ENCODE data around the gene PSORS1C1.
"Not testable (repeated sequence)": the region's sequence is repeated elsewhere in the genome, so short reads cannot be mapped to it uniquely, and the experiment has no call there.

Gene PSORS1C1

GRCh38 chr6:31180500-31180899, 65.9 kb downstream of the PSORS1C1 start:
- no peak for FAIRE-seq

- FAIRE-seq, result not testable (repeated sequence)
These were observed 68.7 kb downstream of the PSORS1C1 start for GRCh38 chr6:31183287-31183686.

- not testable (repeated sequence) for FAIRE-seq
These were observed 69.3 kb downstream of the PSORS1C1 start for GRCh38 chr6:31183859-31184258.

- not testable (repeated sequence) for FAIRE-seq
These were observed 71.1 kb downstream of the PSORS1C1 start for GRCh38 chr6:31185695-31186051.

- no peak for FAIRE-seq
These were observed 71.6 kb downstream of the PSORS1C1 start for GRCh38 chr6:31186052-31186734.

GRCh38 chr6:31187780-31188194, 73.2 kb downstream of the PSORS1C1 start:
- no peak for FAIRE-seq

- FAIRE-seq, result not testable (repeated sequence)
These were observed 74.6 kb downstream of the PSORS1C1 start for GRCh38 chr6:31189223-31189622.
